Embryonic facial prominence (tissue), 1 donor: ENCODE measurements around the gene GPR52.

Source experiments
- DNase-seq: peaks from one replicate; pipeline ENCODE4 v3.0.0-alpha.2; 2016; ENCODE audit errors: extremely low spot score

The GPR52 gene

GRCh38 chr1:174466607-174467006 lies 18.8 kb downstream of the GPR52 start:
- DNase-seq: no peak

- DNase-seq: no peak
Measured at GRCh38 chr1:174469052-174469451, 21.3 kb downstream of the GPR52 start.

DNA sequence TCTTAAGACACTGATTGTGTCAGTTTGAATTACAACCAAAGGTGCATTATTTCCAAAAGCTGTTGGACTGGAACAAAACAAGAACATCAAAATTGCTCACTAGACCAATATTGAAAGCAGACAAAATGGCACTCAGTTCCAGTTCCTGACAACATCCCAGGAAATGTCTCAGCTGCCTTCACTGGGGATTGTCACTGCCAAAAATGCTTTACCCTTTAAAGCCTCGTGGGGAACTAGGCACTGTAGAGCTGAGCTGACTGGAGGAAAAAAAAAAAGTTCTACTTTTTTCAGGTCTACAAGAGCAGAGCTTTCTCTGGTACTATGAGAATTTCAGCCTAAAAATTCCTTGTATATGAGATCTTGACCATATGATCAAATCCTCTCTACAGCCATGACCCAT lies 21.9 kb downstream of the GPR52 start:
- DNase-seq: no peak

GRCh38 chr1:174479281-174479680 lies 31.5 kb downstream of the GPR52 start:
- no peak for DNase-seq

DNA sequence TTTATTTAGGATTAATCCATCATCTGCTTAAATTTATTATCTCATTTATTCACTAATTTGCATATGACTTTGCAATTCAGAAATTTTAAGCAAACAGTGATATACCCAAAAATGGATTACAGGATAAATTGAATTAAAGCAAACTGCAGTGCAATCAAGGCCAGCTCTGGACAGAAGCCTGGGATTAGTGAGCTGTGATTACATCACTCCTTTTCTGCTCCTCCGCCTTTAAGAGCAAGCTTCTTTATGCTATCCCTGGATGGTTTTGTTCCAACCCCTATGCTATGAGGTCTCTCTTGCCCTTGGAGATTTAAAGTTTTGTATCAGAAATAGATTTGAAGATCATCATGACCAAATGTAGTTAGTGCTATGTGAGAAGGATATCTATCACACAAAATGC lies 32.6 kb downstream of the GPR52 start:
- no peak for DNase-seq

GRCh38 chr1:174491606-174492005 lies 43.8 kb downstream of the GPR52 start:
- DNase-seq: no peak

- DNase-seq: no peak
Measured at GRCh38 chr1:174497478-174497877, 49.7 kb downstream of the GPR52 start.
